GM19397 (cell line): ENCODE results near the gene HDAC4.
"Not testable (repeated sequence)": the region's sequence is repeated elsewhere in the genome, so short reads cannot be mapped to it uniquely, and the experiment has no call there.

ENCODE experiments used
- ATAC-seq: cut with Tn5 transposase; IDR thresholded peaks from one replicate; pipeline ENCODE4 v1.9.1; 2021; ENCODE audit warnings: mild to moderate bottlenecking, moderate library complexity; ENCODE audit not compliant: unreplicated experiment

Gene HDAC4

GRCh38 chr2:239180526-239181073 lies 220.2 kb downstream of the HDAC4 start:
- no peak for ATAC-seq

GRCh38 chr2:239179851-239180371 lies 220.9 kb downstream of the HDAC4 start:
- ATAC-seq: no peak

GRCh38 chr2:239178954-239179353 lies 221.9 kb downstream of the HDAC4 start:
- no peak for ATAC-seq

GRCh38 chr2:239178484-239178883 lies 222.3 kb downstream of the HDAC4 start:
- no peak for ATAC-seq

DNA sequence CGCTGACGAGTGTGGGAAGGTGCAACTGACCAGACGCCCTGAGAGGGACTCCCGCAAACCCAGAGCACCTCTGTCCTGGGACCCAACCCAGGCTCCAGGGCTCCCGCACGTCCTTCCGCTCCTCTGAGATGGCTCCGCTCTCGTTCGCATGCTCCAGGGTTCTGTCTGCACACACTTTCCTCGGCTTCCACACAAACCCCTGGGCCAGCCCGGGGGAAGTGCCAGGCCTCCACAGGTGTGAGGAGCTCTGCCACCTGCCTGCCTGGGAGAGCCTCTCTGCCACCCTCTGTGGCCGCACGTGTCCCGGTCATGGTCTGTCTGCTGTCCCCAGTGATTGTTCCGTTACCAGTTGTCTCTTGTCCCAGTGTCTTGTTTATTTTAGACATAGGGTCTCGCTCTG lies 222.9 kb downstream of the HDAC4 start:
- no peak for ATAC-seq

DNA sequence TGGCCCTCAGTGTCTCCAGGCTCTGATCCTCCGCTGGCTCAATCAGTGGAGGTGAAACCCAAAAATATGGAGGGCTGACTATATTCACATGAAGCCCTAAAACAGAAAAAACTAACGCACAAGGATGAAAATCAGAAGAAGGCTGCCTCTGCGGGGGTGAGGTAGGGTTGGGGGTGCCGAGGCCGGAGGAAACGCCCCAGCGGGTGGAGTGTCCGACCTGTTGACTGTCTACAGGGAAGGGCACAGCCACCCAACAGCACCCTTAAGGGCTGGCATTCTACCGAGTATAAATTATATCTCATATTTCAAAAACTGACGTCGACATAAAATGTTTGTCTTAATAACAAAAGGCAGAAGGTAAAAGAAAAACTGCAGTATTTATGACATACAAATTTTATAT lies 223.5 kb downstream of the HDAC4 start:
- no peak for ATAC-seq

DNA sequence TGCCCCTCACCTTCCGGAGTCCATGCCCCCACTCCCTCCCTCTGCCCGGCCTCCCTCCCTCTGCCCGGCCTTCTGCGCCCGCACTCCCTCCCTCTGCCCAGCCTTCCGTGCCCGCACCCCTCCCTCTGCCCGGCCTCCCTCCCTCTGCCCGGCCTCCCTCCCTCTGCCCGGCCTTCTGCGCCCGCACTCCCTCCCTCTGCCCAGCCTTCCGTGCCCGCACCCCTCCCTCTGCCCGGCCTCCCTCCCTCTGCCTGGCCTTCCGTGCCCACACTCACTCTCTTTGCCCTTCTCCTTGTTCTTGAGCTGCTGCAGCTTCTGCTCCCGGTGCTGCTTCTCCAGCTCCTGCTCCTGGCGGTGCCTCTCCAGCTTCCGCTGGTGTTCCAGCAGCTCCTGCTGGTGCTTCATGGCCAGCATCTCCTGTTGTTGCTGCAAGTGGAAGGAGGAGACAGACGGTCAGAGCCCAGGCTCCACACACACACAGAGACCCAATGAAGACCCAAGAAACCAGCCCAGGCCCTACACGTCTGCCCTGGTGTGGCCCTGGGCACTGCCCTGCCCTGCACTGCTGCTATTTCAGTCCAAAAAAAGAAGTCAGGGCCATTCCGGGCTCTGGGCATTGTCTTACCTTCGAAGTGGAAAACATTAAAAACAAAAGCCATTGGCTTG lies 224.5 kb downstream of the HDAC4 start:
- not testable (repeated sequence) for ATAC-seq

- no peak for ATAC-seq
These were observed 225.6 kb downstream of the HDAC4 start for GRCh38 chr2:239175181-239175580.

GRCh38 chr2:239173301-239173700 lies 227.5 kb downstream of the HDAC4 start:
- ATAC-seq: no peak

GRCh38 chr2:239171643-239172042 lies 229.2 kb downstream of the HDAC4 start:
- no peak for ATAC-seq

- ATAC-seq: no peak
These were observed 231.3 kb downstream of the HDAC4 start for GRCh38 chr2:239169311-239170048.

- ATAC-seq: no peak
These were observed 232.2 kb downstream of the HDAC4 start for GRCh38 chr2:239168575-239168974.

- ATAC-seq: no peak
These were observed 232.9 kb downstream of the HDAC4 start for GRCh38 chr2:239167766-239168444.

GRCh38 chr2:239167011-239167673 lies 233.7 kb downstream of the HDAC4 start:
- ATAC-seq: no peak

- ATAC-seq: no peak
These were observed 234.5 kb downstream of the HDAC4 start for GRCh38 chr2:239166201-239166834.

GRCh38 chr2:239165206-239165831 lies 235.5 kb downstream of the HDAC4 start:
- no peak for ATAC-seq

GRCh38 chr2:239164335-239164871 lies 236.4 kb downstream of the HDAC4 start:
- no peak for ATAC-seq

DNA sequence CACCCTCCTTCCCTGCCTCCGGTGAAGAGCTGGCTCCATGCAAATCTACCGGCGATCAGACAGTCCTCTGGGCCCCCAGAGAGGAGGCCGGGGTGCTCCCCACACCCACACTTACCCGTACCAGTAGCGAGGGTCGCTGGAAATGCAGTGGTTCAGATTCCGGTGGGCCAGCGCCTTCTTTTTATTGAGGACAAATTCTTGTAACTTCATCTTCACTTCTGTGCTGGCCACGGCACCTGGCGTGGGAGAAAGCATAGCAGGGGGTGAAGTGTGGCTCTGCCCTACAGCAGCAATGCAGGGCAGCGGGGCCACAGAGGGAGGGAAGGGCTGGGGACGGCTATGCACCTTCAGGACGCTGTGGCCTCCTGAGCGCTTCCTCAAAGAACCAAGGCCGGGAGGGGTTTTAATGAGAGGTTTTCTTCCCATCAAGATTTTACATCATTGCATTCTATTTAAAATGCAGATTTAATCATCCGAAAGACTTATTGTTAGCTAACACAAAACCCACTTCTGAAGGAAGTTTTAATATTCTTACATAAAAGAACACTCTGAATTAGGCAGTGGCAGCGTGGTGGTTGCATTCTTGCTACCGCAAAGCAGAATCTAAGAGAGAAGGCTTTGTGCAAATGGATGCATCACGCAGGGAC lies 237.0 kb downstream of the HDAC4 start:
- ATAC-seq: no peak

DNA sequence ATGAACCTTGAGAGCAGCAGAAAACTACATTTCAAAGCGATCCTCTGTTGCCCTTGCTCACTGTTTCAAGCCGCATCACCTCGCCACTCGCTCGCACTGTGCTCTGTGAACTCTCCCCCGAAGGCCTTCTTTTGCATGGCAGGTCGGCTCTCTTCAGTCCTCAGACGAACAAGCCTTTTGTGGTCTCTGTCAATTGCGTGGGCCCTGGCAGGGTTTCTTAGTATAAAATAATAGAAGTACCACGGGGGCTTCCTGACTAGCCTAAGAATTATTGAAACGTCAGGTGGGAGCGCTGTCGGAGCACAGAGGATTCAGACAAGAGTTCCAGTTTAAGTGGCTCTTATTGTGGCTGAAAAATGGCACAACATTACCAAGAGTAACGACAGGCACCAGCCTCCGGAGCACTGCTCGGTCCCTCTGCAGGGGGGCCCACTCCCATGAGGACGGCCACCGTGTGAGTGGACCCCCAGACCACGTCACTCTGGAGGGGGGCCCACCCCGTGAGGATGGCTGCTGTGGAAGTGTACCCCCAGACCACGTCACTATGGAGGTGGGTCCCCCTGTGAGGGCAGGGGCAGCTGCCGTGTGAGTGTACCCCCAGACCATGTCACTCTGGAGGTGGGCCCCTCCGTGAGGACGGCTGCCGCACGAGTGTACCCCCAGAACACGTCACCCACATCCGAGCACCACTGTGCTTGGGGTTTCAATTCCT lies 237.7 kb downstream of the HDAC4 start:
- no peak for ATAC-seq
